ENCODE data around the gene SATB2. TPM values are rescaled to one million over a fixed set of nuclear protein-coding genes. Genes with fewer than 3 reads are reported as not detected.

Gene SATB2
- total RNA-seq, 1 donor from 2014 or later: 0.14 TPM

GRCh38 chr2:199466692-199467065, 8.9 kb upstream of the SATB2 start:
- intact Hi-C loops (cut with micrococcal nuclease): no loop called here

GRCh38 chr2:199465988-199466691, 8.4 kb upstream of the SATB2 start:
- intact Hi-C loops (cut with micrococcal nuclease): no loop called here

GRCh38 chr2:199465390-199465789, 7.7 kb upstream of the SATB2 start:
- intact Hi-C loops (cut with micrococcal nuclease): no loop called here

- intact Hi-C loops (cut with micrococcal nuclease): no loop called here
Observed at GRCh38 chr2:199464606-199465352, 7.0 kb upstream of the SATB2 start.

DNA sequence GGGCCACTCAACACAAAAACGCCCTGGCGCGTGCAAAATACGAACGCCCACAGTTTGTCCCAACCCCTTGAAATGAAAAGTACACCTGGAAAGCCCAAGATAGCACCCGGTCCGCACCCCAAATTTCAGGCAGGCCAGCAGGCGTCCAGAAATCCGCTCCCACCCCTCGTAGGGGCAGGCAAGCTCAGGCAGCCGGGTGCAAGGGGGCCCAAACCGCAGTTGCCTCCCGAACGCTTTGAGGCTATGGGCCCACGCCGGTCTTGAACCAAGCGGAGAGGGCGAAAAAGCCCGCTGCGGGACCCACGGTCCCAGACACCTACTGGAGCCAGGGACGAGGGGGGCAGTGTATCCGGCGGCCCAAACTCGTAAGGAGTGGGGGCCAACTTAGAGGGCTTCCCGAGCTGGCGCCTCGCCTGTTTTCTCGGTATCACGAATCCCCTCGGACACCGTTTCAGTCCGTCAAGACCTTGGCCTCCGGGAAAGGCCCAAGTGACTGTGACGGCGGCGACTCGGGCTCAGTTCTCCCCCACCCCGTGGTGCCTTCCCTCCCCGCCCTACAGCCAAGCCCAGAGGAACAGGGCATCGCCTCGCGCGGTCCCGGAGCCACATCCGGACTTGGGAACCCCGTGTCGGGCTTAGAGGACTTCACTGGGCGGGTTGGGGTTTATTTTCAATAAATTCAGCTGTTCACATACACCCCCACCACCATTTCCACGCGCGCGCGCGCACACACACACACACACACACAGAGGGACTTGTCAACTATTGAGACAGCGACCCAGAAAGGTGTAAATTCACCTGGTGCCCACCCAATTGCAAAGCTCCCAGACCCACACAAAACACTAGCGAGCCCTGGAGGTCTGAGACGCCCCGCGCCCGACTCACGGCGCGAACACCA, 6.2 kb upstream of the SATB2 start:
- intact Hi-C loops (cut with micrococcal nuclease): no loop called here

DNA sequence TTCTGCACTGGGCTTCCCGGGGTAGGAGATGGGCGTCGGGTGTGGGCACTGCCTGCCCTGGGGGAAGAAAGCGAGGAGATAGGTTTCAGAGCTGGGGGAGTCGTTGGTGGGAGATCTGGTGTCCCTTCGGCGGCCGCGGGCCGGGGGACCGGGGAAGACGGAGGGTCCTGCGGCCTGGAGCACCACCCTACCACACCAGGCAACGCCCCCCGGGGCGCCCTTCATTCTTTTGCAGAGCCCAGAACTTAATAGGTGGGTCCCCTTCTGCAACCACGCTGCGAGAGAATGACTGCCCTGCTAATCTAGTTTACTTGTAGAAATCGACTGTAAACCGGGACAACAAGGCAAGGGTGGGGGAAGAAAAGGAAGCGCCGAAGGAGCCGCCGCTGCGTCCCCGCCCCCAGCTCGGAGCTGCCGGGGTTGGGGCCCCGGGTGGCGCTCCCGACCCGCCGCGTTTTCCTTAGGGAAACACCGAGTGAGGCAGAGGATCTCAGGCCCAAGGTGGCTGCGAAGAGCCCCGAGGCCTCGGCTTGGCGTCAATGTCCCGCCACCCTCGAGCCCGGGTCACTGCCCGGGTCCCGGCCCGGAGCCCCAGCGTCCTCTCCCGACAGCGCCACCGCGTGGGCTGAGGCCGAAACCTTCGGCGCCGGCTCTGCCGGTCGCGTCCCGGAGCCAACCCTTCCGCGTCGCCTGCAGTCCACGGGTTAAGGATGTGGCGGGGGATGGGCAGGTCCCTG, 5.4 kb upstream of the SATB2 start:
- intact Hi-C loops (cut with micrococcal nuclease): no loop called here

DNA sequence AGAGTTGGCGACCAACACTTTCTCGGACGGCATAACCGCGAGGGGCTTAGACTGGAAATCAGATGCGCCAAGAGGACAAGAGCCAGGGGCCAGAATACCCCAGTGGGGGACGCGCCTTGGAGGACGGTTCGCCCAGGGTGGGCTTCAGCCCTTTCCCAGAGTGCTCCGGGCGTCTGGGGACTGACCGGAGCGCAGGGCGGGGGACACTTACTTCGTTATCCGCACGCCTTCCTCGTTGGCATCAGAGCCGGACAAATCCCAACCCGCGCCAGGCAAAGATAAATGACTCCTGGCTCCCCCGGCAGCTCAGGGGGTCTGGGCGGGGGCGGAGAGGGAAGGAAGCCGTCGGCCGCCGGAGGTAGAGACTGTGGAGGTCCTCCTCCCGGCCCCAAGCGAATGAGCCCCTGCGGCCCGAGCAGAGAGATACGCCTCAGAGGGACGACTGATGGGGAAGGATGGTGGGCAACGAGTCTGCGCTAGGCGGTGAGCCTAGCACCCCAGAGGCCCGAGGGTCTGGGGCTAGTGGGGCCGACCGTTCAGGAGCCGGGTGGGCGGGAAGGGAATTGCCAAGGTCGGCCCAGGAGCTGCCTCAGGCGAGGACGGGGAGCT, 4.7 kb upstream of the SATB2 start:
- intact Hi-C loops (cut with micrococcal nuclease): no loop called here

DNA sequence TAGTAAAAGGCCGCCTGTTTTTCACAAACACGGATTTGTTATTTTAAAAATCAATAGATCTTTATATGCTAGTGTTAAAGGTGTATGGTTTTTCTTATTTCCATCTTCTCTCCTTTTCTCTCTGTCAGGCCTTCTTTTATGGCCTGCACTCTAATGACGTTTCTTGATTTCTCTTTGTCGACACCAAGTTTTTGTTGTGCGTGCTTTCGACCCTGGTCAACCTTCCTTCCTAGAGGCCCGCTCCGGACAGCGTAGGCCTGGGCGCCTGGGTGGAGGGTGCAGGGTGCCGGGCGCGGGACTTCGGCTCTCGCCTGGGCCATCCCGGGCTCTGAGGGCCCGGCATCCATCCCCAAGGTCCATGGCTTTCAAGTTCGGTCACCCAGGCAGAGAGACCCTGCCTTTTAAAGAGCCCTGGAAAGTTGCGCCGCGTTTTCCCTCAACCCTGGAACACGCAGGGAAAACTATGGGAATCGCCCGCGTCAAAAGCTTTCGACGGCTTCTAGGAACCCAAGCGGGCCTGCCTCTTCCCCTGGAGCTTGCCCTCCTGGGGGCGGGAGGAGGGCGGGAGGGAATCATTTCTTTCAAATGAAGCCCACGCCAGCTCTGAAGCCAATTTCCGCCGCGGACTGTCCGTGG, 4.1 kb upstream of the SATB2 start:
- intact Hi-C loops (cut with micrococcal nuclease): no loop called here

- intact Hi-C loops (cut with micrococcal nuclease): no loop called here
Observed at GRCh38 chr2:199460846-199461710, 3.3 kb upstream of the SATB2 start.

GRCh38 chr2:199460101-199460671, 2.4 kb upstream of the SATB2 start:
- intact Hi-C loops (cut with micrococcal nuclease): no loop called here

DNA sequence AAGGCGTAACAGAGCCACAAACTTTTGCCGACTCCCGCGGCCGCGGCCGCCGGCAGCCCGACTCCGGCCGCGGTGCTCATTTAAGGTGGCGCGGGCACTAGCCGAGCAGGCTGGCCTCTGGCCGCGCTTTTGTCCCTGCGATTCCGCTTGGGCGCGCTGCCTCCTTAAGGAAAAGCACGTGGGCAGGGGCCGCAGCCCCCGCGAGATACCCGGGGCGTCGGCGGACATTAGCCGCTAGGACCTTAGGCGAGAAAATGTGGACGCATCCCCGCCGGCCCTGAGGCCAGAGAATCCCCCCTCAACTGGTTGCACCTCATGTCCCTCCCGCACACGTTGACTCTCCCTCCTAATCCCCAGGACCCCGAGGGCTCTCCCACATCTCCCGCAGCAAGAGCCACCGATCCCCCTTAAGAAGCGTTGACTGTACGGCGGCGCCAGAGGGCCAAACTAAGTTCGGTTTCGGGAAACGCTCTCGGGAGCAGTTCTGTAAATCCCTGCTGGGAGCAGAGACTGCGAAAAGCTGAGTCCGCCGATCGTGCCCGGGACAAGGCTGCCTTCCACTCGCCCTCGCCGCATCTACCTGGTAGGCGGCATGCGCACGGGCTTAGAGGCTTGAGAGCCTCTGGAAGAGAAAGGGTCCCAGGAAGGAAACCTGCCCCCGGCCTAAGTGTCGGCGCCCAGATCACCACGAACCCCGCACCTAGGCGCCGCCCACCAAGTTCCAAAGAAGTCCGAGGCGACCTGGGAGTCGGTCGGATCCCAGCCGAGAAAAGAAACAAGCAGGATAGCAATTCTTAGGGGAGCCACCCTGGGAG, 1.8 kb upstream of the SATB2 start:
- intact Hi-C loops (cut with micrococcal nuclease): loop anchor here (5.0 kb wide), 1 partner anchor 1147 kb away; no protein-coding TSS in a partner anchor

GRCh38 chr2:199458806-199459285, 1.1 kb upstream of the SATB2 start:
- intact Hi-C loops (cut with micrococcal nuclease): loop anchor here (5.0 kb wide), 1 partner anchor 1147 kb away; no protein-coding TSS in a partner anchor

- intact Hi-C loops (cut with micrococcal nuclease): loop anchor here (5.0 kb wide), 1 partner anchor 1146 kb away; no protein-coding TSS in a partner anchor
Observed at GRCh38 chr2:199458009-199458805, 468 bp upstream of the SATB2 start.

GRCh38 chr2:199456383-199457146, 1.2 kb downstream of the SATB2 start:
- intact Hi-C loops (cut with micrococcal nuclease): loop anchor here (2.0 to 5.0 kb wide), 2 partner anchors 14 to 1144 kb away; no protein-coding TSS in a partner anchor

GRCh38 chr2:199455545-199456382, 2.0 kb downstream of the SATB2 start:
- intact Hi-C loops (cut with micrococcal nuclease): loop anchor here (2.0 to 5.0 kb wide), 2 partner anchors 15 to 1143 kb away; no protein-coding TSS in a partner anchor

Measured in T-helper 2 cell treated with Interferon-gamma antibody and Interleukin-4, amounts not matched to agents 100 ng/mL and 5 ng/mL, for 36 hours (primary cell).